Activated CD4-positive, alpha-beta T cell treated with anti-CD3 and anti-CD28 coated beads, Interleukin-2, amount 50 U/mL, for 24 hours (primary cell): Measurements from ENCODE around the gene FYN.

Source experiments
- DNase-seq, 2 donors: peaks; one replicate each; pipeline ENCODE4 v3.0.0-alpha.2; 2020; ENCODE audit warnings: low read depth in 1 of 2, low spot score in 1 of 2

The FYN gene

DNA sequence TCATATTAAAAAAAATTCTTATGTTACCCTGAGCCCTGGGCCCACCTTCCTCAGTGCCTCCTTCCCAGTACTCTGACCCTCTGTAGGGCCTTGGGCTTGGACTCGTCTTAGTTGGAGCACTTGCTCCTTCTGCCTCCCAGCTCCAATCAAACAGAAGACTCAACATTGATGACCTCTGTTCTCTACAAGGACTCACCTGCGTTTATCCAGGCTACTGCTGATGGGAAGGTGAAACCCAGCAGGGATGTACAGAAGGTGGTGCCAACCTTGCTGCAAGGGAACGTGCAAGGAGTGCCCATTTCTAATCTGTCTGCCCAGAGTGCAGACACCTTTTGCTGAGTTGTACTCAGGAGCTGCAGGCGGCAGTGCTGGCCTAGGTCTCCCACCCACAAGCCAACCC is 38.9 kb downstream of the FYN start:
- DNase-seq: no peak

DNA sequence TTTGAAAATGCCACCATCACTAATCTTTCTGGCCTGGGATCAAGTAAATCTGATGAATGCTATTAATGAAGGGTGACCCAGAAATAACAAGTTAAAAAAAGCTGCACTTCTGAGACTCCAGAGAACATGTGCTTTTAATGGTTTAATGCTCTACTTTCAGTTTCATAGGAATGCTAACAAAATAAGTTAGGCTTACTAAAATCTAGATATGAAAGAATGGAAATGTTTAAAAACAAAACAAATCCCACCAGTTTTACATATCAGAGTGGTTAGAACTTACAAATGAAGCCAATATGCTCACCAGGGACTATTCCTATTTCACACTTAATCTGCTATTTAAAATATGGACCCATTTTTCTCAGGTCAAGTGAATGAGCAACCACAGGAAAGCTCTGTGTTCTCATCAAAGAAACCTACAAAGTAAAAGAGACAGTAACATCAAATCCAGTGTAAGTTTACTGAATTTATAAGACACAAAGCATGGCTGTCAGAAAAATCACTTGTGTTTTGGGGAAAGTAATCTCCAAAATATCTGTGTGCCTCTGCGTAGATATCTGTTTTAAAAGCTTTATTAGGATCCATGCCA is 40.3 kb downstream of the FYN start:
- DNase-seq: no peak

DNA sequence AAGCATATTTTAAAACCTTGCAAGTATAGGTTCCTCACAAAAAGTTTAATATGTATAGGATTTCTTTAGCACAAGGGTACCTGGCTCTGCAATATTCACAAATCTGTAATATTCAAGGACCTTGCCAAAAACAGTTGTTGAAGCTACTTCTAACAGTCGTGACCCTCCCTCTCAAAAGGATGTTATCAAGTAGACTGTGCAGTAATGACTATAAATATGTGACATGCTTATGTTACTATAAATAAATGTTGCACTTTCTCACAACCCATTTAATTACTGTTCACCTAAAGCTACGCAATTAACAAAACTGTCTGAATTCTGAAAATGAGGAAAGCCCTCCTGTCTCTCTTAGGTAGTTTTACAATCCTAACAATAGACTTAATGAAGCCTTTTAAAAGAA is 41.8 kb downstream of the FYN start:
- no peak for DNase-seq

DNA sequence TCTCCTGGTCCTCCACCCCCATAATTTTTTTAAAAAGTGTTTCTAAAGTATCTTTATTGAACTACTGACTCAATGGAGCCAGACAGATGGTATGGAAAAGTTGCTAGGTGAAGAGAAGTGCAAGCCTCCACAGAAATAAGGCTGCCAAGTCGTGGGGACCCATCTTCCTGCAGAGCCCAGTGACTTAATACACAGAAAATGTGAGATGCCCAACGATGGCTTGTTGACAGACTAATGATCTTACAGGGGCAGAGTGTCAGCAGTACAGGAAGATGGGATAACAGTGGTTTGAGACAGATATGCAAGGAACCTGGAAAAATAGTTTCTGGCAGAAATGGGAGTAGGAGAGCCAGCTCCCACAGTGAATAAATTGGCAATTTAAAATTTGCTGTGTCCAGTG is 43.3 kb downstream of the FYN start:
- no peak for DNase-seq

DNA sequence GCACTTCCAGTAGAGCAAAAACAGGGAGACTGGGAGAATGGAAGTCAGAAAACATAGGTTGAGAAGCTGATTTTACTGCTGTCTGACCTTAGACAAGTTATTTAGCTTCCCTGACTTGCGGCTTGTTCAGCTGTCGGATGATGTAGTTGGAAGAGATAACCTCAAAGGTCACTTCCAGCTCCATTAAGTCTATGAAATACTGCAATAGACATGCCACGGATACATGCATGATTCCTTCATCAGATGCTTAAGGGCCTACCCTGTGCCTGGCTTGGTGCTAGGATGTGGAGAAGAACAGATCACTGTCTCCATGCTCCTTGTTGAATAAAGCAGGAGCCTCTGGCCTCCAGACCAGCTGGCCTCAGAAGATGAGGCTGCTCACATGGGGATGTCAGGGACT is 43.7 kb downstream of the FYN start:
- no peak for DNase-seq

DNA sequence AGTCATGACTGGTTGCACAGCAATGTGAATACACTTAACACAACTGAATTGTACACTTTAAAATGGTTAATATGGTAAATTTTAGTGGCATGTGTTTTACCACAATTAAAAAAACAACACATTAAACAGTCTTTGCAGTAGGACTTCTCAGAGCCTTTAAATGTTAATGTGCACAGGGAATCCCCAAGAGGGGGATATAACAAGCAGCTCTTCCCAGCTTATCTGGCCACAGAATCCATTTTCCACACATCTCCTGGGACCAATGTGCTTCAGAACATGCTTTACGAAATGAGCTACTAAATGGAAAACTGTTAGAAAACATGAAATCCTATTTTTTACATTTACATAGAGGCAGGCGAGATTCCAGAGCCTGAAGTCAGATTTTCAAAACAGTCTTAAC is 44.4 kb downstream of the FYN start:
- no peak for DNase-seq

DNA sequence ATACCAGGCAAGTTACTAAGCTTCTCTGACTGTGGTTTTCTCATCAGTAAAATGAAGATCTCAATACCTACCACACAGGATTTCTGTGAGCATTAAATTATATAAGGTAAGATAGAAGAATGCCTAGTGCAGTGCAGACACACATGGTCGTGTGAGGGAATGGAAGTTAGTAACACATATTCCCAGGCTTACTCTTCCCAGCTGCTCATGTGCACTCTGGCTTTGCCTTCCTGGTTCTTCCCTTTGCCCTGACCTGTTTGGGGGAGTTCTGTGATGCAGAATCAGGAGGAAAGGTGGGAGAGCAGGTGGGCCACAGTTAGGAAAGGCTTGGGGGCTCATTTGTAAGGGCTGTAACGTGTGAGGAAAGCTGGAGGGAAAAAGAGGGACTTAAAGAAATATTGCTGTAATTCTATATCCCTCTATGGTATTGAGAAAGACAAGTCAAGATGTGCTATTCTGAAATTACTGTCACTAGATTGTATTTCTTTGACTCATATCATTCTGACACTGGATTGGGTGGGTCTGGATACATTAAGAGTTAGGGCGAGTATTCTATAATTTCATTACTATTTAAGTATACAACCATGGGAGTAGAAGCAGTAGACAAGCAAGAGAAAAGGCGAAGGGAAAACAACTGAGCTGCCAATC is 47.7 kb downstream of the FYN start:
- no peak for DNase-seq

DNA sequence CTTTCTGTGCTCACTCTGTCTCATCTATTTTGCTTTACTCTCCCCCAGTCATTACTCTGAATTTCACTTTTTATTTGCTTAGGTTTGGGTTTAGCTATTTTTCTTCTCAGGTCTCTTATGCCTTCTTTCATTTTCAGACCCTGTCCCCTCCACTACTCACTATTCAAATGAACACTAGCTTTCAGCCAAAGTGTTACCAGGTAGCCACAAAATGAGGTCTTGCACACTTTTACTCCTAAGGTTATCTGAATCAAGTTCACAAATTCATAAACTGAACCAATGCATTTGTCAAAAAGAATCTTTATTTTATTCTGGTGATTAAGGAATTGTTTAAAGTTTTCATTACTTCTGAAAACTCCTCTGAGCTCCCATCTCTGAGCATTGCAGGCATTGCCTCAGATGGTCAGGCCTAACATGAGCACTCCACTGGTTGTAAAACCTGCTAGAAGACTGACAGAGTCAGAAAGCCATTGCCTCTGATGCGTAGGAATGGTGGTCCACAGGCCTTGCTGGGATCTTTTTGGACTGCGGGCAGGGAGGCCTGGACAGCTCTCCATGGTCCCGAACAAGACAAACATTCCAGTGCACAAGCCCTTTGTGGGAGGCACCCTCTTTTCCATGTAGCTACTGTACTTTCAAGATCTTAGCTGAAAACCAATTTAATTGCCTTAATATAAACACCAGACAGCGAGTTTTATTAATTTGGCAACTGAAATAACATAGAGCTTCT is 48.5 kb downstream of the FYN start:
- DNase-seq: no peak

DNA sequence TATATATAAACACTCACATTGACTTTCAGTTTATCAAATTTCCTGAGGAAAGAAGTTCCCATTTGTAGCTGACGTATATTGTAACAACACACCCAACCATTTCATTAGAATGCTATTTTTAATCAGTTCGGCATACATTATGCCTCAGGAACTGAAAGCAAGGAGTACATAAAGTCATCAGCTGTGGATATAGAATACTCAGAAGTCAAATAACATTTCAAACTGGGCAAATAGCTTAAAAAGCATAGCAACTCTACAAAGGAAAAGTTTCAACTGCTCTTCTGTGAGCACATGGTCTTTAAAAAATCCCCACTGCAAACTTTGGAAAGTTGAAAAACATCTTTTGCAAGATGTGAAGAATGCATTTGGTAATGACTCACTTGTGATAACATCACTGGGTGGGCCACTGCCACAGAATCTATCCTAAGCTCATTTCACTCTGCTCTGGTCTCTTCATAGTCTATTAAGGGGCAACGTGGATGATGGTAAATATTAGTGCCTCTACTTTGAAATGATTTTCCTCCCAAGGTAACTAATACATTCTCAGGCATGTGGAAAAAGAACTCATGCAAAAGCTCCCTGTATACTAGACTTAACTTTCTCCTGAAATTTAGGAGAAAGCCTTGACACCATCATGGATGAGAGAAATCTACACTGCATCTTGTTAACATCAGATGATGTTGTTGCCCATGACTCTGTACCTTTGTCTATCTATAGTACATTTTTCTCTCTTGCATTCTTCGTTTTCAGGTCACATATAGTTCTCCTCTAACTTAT is 49.2 kb downstream of the FYN start:
- DNase-seq: no peak

DNA sequence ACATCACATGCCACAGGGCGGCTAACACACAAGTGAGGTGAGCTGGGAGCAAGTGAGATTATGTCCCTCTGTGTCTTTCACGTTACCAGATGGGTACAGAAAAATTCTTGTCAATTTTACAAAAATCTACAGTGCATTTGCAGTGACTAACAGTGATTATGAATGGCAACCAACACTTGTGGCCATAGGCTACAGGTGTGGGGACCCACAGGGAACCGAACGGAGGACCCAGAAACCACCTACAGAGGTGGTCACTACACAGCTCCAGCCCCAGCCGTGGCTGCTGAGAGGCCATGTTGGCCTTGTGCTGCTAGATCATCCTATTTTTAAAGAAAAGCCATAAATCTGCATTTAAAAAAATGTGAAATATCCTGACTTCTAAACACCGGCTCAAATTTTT is 50.2 kb downstream of the FYN start:
- no peak for DNase-seq

DNA sequence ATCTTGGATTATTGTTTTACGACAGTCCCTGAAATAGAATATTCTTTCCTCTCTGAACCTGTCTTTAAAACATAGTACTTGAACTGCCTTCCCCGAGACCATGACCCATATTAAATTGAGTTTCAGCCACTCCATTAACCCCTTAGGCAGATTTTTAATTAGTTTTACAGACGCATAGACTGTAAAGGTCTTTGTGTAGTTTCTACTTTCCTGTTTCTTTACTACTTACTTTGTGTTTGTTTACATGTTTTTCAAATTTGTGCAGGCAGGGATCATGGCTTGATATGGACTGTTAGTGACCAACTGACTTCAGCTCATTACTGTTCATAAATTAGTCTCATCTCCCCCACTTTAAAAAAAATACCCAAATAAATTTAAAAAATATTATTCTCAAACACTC is 53.8 kb downstream of the FYN start:
- DNase-seq: no peak

DNA sequence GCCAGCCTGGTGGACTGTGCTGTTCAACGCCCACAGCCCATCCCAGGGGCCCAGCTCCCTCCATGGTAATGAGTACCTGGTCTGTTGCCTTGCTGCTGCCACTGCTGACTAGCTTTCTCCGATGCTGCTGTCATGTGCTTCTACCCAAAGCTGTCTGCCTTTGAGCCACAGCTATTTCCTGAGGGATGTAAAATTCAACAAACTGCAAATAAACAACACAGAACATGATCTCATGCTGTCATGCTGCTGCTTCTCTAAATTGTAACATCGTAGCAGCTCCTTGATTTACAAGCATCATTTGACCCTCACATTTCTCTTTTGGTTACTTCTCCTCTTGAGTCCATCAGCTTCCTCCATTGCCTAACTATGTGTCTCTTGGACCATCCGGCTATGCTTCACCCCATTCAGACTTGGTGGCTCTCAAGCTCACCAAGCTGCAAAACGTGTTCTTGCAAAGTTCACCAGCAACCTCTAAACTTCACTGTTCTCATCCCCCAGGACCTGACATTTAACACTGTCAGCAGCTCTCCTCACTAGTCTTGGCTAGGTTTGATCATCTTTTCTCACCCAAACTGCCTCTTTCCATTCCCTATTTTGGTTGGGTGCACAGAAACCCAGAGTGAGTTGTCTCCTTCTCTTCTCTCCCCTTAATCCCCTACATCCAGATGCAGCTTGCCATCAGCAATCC is 54.6 kb downstream of the FYN start:
- DNase-seq: no peak

DNA sequence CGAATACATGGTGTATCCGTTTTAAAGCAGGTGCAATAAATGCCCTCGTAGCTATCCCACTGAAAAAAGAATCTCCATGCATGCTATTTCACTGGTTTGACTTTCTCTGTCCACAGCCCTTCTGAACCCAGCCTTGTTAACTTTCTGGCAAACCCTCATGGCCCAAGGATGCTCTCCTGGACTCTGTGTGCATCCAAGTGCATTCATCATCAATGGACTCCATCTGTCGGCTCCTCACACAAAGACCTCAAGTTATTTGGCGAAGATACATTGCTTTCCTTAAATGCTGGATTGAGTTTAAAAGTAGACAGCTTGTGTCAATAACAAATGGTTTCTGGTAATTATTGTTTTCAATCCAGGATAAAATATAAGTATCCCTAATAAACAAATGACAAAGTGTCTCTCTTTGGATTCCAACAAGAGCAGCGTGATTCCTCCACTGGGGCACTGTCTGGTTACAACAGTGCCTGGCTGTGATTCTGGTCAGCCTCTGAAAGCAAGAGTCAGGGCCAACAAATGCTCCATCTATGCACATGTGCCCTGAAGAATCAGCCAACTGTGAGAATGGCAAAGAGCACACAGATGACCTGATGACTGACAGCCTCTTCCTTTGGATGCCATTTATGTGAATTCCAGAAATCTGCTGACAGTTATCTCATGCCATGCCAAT is 55.7 kb downstream of the FYN start:
- no peak for DNase-seq

DNA sequence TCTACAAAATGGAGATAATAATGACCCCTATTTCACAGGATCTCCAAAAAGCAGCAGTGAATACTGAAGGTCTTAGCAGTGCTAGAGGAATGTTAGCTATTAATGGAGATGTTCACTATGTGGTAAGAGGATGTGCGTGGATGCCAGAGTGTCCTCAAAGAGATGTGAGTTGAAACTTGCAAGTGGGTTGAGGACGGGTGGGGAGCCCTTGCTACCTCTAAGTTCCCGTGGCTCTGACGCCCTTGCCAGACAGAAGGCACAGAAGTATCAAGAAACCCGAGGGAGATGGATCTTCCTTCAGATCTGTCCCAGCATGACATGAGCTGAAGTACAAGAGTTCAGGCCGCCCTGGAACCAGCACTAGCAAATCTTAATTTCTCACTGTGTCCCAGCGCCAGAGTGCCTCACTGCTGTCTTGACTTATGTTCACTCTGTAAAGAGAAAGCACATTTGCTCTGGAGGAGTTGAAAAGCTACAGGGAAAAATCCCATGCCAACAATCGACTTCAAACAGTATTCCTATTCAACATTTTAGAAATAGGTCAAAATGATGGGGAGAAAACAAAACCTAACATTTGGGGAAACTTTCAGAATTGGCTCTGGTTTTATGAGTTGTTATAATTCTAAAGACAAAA is 59.5 kb downstream of the FYN start:
- DNase-seq: no peak

DNA sequence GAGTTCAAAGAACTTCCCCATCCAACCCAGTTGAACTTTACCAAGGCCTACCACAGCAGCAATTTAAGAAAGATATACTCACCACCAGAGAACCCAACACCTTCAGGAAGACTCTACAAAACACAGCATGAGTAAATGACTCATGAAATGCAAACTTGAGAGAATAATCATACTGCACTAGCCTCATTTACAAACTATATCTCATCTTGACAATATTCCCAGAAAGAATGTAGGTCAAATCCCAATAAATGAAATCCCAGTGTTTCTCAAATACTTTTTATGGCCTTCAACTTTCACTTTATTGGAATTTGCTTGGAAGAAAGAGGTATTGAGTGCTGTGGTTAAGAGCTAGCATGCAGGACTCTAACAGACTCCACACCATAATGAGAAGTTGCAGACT is 60.0 kb downstream of the FYN start:
- DNase-seq: no peak

DNA sequence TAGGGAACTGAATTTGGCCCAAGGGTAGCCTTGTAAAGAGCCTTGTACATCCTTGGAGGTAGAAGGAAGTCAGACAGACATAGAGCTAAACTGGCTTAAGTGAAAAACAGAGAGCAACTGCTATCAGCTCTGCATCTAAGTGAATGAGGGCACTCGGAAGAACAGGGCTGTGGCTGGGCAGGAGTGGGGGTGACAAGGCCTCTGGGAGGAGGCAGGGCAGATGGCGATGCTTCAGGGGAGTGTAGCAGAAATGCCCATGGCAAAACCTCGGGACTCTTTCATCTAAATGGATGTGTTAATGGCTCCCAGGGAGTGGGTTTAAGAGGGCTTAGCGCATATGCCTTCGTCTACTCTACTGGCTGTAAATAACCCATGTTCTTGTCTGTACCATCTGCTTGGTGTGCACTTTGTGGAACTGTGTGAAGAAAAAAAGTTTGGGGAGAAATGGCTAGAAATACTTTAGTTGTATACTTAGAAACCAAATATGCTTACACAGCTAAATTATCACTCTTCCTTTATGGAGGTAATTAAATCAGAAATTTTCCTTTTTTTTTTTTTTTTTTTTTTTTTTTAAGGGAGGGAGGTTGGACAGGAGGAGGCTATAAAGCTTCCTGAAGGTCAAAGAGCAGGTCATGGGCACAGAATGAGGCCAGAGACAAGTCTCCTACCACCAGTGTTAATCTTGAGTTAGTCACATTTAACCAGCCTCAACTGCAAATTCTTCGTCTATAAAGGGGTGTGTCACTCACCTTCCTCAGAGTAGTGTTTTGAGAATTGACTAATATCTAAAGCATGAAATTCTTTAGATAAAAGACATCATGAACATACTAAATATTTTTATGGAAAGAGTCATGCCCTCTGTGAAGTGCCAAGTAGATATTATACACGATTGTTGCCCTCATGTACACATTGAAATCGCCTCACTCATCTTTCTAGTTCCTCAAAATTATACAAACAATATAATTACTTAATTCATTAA is 60.9 kb downstream of the FYN start:
- no peak for DNase-seq

DNA sequence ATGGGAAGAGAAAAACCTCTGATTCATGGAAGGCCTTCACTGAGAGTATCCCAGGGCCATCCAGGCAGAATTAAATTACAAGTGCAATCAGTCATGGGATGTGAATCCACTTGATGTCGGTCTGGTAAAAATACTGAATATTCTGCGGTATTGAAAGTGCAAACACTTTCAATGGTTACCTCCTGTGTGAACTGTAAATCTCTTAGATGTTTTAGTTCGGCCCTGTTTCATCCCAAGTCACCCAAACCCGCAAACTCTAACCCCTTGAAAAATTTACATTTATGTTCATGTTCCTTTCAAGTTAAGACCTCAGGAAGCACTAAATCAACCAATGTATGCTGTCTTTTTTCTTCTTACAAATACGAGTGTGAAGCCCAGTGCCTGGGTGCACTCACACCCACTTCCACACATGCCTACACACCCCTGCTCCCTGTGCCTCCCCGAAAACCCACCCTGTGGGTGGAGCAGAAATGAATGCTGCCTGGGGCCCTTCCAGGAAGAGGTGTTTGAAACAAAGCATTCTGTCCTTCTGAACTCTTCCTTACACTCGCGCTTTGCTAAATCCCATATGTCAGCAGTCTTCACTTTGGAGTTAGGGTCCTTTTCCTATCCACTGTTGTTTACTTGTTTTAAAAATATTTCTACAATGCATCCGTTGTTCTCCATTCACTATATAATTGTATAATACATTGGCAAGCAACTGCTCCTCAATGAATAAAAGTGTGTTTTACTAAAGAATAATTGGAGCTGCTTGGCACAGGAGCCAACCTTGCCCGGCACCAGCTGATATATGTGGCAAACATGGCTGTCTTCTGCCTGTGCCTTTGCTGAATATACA is 62.7 kb downstream of the FYN start:
- no peak for DNase-seq

DNA sequence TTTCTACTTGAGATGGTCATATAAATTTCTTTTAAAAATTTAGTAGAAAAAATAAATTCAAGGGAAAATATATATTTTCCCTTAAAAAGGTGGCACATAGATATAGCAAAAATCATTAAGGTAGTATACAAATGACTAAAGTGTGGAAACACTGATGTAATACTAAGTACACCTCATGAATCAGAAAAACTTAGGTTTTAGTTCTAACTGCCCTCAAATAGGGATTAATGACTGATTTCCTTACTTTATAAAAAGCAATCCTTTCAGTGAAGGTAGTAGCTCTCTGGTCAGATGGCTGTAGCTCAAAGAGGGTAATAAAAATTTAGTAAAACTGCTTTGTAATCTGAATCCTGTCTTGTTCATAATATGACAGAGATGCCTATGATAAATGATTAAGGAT is 63.5 kb downstream of the FYN start:
- no peak for DNase-seq
